A549 treated with AZD9567 at 1 μM for 4 hours (cell line): Measurements from ENCODE around the gene THPO. TPM values are rescaled to one million over a fixed set of nuclear protein-coding genes. Genes with fewer than 3 reads are reported as not detected.

ENCODE experiments used
- total RNA-seq: library from RNA; stranded (reverse); fragments of 200-300 nt; extraction: Qiagen RNA extraction; gene quantifications from 5 replicates; pipeline ENCODE4 v1.2.3, GENCODE V29; 2022; ENCODE audit not compliant: insufficient read depth

Gene THPO
- 0.06 TPM in 1 of 5 replicates, not detected in the others for total RNA-seq

GRCh38 chr3:184377882-184378445 lies at the start of gene THPO:
TSS of gene THPO (minus strand) at chr3:184378207. CDS start at chr3:184376259, 1,948 bp downstream.

GRCh38 chr3:184379358-184380184 lies 1.6 kb upstream of the THPO start, which contains the start of gene CHRD:
TSS of gene CHRD (plus strand) at chr3:184380054. CDS start at chr3:184380319, 265 bp downstream.

GRCh38 chr3:184361532-184361931 lies 16.5 kb downstream of the THPO start, which contains the start of the genes CLCN2 and POLR2H:
TSS of gene CLCN2 (minus strand) at chr3:184361605. CDS start at chr3:184361479, 126 bp downstream.
TSS of gene POLR2H (plus strand) at chr3:184361710. CDS start at chr3:184363493, 1,783 bp downstream.

GRCh38 chr3:184337399-184337714 lies 40.6 kb downstream of the THPO start, which contains the start of gene FAM131A:
TSS of gene FAM131A (plus strand) at chr3:184337600. CDS start at chr3:184337631, 31 bp downstream.

Other genes with a start within 250 kb of the THPO start
- gene EIF2B5, start 242.8 kb downstream of the THPO start, total RNA-seq, result 20.0 to 30.1 TPM (median 29.4 TPM) in 5 replicates
- gene DVL3, start 222.8 kb downstream of the THPO start, total RNA-seq, result 19.5 to 27.8 TPM (median 26.1 TPM) in 5 replicates
- gene AP2M1, start 203.4 kb downstream of the THPO start, total RNA-seq, result 297 to 322 TPM (median 311 TPM) in 5 replicates
- gene ABCF3, start 192.0 kb downstream of the THPO start, total RNA-seq, result 29.6 to 39.2 TPM (median 36.9 TPM) in 5 replicates
- gene VWA5B2, start 148.6 kb downstream of the THPO start, total RNA-seq, result 0.31 to 0.63 TPM (median 0.49 TPM) in 4 of 5 replicates, not detected in the other
- gene ALG3, start 129.2 kb downstream of the THPO start, total RNA-seq, result 54.6 to 81.9 TPM (median 70.6 TPM) in 5 replicates
- 11.9 to 14.1 TPM (median 13.0 TPM) in 5 replicates for gene EEF1AKMT4, start 128.5 kb downstream of the THPO start, total RNA-seq
- 1.3 to 1.7 TPM (median 1.4 TPM) in 4 of 5 replicates, not detected in the other for gene CAMK2N2, start 116.7 kb downstream of the THPO start, total RNA-seq
- gene ECE2, start 102.2 kb downstream of the THPO start, total RNA-seq, result not detected in 5 replicates
- 299 to 355 TPM (median 301 TPM) in 5 replicates for gene PSMD2, start 79.0 kb downstream of the THPO start, total RNA-seq
- 234 to 275 TPM (median 244 TPM) in 5 replicates for gene EIF4G1, start 63.6 kb downstream of the THPO start, total RNA-seq
- gene FAM131A, start 40.6 kb downstream of the THPO start, total RNA-seq, result 11.0 to 12.3 TPM (median 11.8 TPM) in 5 replicates
- gene CLCN2, start 16.6 kb downstream of the THPO start, total RNA-seq, result 2.6 to 7.0 TPM (median 6.4 TPM) in 5 replicates
- gene POLR2H, start 16.5 kb downstream of the THPO start, total RNA-seq, result 75.8 to 84.8 TPM (median 81.8 TPM) in 5 replicates
- 0.15 to 0.35 TPM (median 0.25 TPM) in 4 of 5 replicates, not detected in the other for gene CHRD, start 1.8 kb upstream of the THPO start, total RNA-seq
- gene EPHB3, start 183.6 kb upstream of the THPO start, total RNA-seq, result 0.28 to 0.80 TPM (median 0.58 TPM) in 5 replicates